ENCODE results near the gene RANBP3L. TPM values are rescaled to one million over a fixed set of nuclear protein-coding genes. Genes with fewer than 3 reads are reported as not detected.
"Not testable (repeated sequence)": the region's sequence is repeated elsewhere in the genome, so short reads cannot be mapped to it uniquely, and the experiment has no call there.

Gene RANBP3L
- total RNA-seq, 1 experiment from 2014 or later = 0.17 TPM

DNA sequence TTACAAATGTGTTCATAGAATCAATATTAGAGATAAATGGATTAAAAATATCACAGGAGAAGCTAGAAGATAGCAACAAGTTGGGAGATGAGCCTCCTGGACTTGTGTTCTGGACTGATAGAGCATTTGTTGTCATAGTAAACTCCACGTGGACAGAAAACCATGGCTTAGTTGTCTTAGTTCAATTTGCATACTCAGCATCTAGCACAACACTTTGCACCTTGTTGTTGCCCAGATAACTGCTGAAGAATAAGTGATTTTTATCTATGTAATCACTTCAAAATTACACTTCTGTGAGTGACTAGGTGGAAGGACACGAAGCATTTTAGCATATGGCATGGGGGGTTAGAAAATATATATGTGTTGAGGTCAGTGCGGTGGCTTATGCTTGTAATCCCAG lies 4.0 kb downstream of the RANBP3L start:
- no peak for DNase-seq (ENCODE audit: extremely low read depth, low read depth)

DNA sequence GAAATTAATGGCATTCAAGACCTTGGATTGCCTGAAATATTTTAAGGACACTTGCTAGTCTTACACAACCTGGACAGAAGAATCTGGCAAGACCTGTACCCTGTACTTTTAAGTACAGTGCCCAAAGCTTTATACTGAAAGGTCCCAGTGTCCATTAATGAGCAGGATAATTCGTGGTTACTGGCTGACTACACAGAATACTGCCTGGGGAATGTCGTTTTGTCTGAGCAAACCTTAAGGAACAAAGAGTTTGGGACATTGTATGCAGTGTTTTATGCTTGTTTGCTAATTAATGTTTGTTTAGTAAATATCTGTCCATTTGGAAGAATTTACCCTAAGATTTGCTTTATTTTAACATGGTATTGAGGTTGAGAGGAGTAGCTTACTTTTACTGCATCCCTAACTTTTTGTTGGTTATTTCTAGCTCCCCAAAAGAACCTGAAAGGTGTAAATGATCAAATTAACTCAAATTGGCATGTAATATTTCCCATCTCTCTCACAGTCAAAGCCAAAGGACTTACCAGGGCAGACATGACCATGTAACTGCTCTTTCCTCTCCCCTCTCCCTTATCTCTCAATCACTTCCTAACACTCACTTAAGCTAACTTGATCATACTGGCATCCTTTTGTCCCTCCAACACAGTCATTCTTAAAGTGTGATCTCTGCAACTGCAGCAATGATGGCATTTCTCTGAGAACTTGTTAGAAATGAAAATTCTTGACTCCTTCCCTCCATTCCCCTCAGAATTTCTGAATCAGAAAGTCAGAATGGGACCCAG lies 15.7 kb downstream of the RANBP3L start:
- DNase-seq (ENCODE audit: extremely low read depth, low read depth) = no peak

- DNase-seq (ENCODE audit: extremely low read depth, low read depth) = not testable (repeated sequence)
Measured at GRCh38 chr5:36283775-36284174, 17.9 kb downstream of the RANBP3L start.

DNA sequence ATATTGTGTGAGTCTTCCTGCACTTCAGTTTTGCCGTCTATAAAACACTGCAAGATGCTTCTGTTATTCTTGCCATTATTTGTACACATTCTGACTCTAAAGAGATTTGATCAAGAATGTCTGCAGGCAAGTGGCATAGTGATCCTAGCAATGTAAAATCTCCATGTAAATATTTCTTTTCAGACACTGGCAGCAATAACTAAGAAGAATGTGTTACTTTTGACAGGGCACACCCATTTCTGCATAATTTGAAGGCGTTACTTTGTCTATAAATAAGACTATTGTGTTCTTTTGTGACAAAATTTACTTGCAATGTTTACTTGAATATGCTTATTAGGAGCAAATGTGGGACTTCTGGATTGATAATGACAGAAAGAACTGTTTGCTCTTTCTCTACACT lies 20.1 kb downstream of the RANBP3L start:
- no peak for DNase-seq (ENCODE audit: extremely low read depth, low read depth)

DNA sequence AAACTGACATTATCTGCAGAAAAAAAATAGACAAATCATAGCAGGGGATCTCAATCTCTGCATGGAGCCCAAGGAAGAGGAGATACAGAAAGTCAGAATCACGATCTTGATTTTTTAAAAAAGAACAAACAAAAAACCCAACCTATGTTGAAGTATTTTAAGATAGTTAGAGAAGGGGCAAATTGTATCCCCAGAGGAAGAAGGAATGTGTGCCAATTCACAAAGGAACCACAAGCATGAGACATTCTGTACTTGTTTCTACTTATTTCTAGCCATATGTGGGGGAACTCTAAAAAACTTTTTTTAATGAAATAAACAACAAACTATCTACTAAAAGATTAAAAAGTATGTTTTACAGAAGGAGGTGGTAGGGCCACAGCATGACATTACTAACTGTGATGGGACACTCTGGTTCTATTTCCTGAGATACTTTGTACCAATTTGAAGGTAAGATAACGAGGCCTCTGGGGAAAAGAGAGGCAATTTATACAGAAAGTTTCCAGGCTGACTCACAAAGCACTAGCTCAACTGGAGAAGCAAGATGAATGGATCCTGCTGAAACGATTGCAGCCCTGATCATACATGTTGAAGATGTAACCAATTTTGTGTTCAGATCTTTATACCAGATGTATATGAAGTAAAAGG lies 22.5 kb downstream of the RANBP3L start:
- DNase-seq (ENCODE audit: extremely low read depth, low read depth) = no peak

- no peak for DNase-seq (ENCODE audit: extremely low read depth, low read depth)
Measured at GRCh38 chr5:36277521-36278176, 24.1 kb downstream of the RANBP3L start.

- no peak for DNase-seq (ENCODE audit: extremely low read depth, low read depth)
Measured at GRCh38 chr5:36276864-36277263, 24.8 kb downstream of the RANBP3L start.

GRCh38 chr5:36273809-36274526 lies 27.7 kb downstream of the RANBP3L start:
- no peak for DNase-seq (ENCODE audit: extremely low read depth, low read depth)

DNA sequence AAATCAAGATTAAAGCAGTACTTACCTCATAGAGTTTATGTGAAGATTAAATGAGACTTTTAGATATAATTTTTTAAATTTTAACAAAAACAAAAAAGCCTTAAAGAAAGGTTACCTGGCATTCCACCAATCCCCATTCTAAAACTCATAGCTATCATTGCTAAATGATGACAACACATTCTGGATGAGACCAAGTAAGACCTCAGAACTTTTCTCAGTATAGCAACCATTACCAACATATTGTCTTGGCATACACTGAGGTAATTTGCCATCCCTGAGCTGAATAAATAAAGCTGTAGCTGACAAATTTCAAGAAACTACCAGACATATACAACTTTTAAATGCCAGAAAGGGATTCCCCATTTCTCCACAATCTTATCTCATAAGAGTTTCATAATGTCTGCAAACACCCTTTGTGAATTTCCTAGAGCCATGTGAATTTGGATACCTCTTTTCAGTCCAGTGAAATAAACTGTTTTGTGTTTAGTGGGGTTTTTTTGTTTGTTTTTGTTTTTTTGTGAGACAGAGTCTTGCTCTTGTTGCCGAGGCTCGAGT lies 29.5 kb downstream of the RANBP3L start:
- DNase-seq (ENCODE audit: extremely low read depth, low read depth) = no peak

DNA sequence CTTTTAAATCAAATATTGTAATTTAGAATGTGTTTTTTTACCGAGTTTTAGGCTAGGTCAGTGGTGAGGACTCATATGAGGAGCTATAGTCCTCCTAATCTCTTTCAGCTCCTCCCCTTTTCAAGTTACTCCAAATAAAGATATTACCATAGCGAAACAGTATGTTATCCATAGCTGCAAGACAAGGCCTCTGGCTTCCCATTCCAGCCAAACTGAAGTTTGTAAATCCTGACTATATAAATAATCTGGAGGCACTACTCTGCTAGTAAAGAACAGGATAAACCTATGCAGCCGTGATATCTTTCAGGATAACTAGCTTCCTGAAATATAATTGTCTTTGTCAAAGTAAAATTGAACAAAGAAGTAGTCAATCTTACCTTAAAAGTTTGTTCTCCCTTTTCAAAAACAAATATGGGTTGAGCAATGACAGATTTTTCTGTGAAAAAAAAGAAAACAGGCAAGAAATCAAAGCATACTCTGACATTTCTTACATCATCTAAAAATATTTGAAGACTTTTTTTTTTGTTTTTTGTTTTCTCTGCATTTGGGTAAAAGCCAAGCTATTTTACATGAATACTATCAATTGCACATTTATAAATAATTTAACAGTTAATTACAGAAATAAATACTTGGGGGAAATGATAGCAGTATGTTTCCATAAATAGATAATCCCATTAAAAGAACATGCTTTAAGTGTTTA lies 30.7 kb downstream of the RANBP3L start:
- DNase-seq (ENCODE audit: extremely low read depth, low read depth) = no peak

DNA sequence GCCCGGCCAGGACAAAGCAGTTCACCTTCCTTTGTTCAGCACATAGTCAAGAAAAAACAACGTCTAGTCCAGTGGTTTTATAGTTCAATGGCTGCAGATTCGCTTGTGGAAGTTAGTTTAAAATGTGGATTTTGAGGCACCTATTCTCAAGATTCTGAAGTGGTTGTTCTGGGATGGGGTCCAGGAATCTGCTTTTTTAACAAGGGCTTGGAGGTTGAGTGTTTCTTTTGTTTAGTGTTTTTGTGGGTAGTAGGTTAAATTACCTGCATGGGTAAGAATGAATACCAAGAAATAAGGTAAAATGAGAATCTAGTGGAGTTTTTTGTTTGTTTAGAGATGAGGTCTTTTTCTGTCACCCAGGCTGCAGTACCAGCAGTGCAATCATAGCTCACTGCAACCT lies 31.5 kb downstream of the RANBP3L start:
- DNase-seq (ENCODE audit: extremely low read depth, low read depth) = no peak

- no peak for DNase-seq (ENCODE audit: extremely low read depth, low read depth)
Measured at GRCh38 chr5:36269478-36269877, 32.2 kb downstream of the RANBP3L start.

DNA sequence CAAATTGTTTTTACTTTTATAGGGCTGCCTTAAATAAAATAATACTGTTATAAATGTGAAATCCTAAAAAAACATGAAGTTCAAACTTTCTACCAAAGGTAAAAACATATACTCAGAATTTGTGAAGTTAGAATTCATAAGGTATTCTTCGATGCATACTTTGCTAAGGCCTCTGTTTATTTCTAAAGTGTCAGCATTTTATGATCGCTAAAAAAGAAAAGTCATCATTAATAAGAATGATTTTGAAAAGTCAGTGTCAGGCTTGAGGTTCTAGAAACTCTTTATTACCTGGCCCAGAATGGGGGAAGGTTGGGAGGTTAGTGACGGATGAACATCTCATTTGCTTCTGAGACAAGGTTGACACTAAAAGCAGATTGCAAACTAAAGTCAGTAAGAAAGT lies 33.8 kb downstream of the RANBP3L start:
- DNase-seq (ENCODE audit: extremely low read depth, low read depth) = no peak

GRCh38 chr5:36264202-36264760 lies 37.4 kb downstream of the RANBP3L start:
- no peak for DNase-seq (ENCODE audit: extremely low read depth, low read depth)

- DNase-seq (ENCODE audit: extremely low read depth, low read depth) = no peak
Measured at GRCh38 chr5:36261186-36261585, 40.5 kb downstream of the RANBP3L start.

DNA sequence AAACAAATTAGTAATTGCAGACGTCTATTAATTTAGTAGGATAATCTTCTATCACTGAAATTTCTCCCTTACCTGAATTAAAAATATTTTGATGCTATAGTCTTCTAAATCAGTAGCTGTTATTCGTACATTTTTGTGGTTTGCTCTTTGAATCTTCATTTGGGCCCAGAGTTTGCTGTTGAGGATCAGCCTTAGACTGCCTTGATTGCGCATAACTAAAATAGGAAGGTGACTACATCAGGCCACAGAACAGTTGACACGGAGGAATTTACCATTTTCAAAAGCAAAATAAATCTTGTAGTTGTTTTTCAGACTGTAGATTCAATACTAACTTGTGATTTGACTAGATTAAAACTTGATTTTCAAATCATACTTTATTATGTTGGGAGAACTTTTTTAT lies 48.1 kb downstream of the RANBP3L start:
- no peak for DNase-seq (ENCODE audit: extremely low read depth, low read depth)

GRCh38 chr5:36252722-36253365 lies 48.9 kb downstream of the RANBP3L start:
- DNase-seq (ENCODE audit: extremely low read depth, low read depth) = no peak

GRCh38 chr5:36251218-36251617 lies 50.5 kb downstream of the RANBP3L start:
- DNase-seq (ENCODE audit: extremely low read depth, low read depth) = no peak

- DNase-seq (ENCODE audit: extremely low read depth, low read depth) = no peak
Measured at GRCh38 chr5:36250427-36250826, 51.3 kb downstream of the RANBP3L start.

Measured in NCI-H460 (cell line).